K562 (cell line): Measurements from ENCODE around the gene PRLH.

ENCODE experiments used
- BRCA1 ChIP-seq, 2 experiments: fragments of 450-650 bp in 1 of 2; sonication (generic) in 1 of 2; formaldehyde crosslinking in 1 of 2; IDR thresholded peaks; 2 replicates each; pipeline versions ENCODE4 v1.5.0 to v1.6.1; 2017 to 2020; ENCODE audit warnings: mild to moderate bottlenecking in 1 of 2, missing genetic modification reagents in 1 of 2
- RFX5 ChIP-seq: IDR thresholded peaks from 2 replicates; pipeline ENCODE4 v1.6.1; 2011; ENCODE audit warnings: low read depth, mild to moderate bottlenecking, improper control_type of control experiment, low read length
- SMAD3 ChIP-seq: fragments of 450-650 bp; formaldehyde crosslinking; conservative IDR thresholded peaks from 2 replicates; pipeline ENCODE4 v1.4.0; 2020; ENCODE audit warnings: mild to moderate bottlenecking
- SRF ChIP-seq, 2 experiments: fragments of 250-450, 450-650 bp in 1 of 2; sonication (Bioruptor Pico) in 1 of 2; sonication (generic) in 1 of 2; formaldehyde crosslinking; IDR thresholded peaks; 2 replicates each; pipeline versions ENCODE4 v1.5.0 to v1.5.1; 2020 to 2022; ENCODE audit warnings: mild to moderate bottlenecking in 1 of 2, missing genetic modification reagents in 1 of 2
- XRCC4 ChIP-seq: IDR thresholded peaks from one replicate; pipeline ENCODE4 v1.6.1; 2011; ENCODE audit not compliant: insufficient read depth, insufficient read length; ENCODE audit errors: extremely low read depth
- ZFP36 ChIP-seq: fragments of 150-350 bp; IDR thresholded peaks from 2 replicates; pipeline ENCODE4 v1.6.1; 2018; ENCODE audit warnings: low read length, low read depth; ENCODE audit not compliant: partially characterized antibody
- ZNF3 ChIP-seq: fragments of 250-450 bp; sonication (Bioruptor Pico); IDR thresholded peaks from 2 replicates; pipeline ENCODE4 v1.5.0; 2021; ENCODE audit warnings: mild to moderate bottlenecking, moderate library complexity
- TF ChIP-seq, protein P1 (sequence below), 3 experiments: IDR thresholded peaks in 2 of 3; conservative IDR thresholded peaks in 1 of 3; 2 replicates each; pipeline ENCODE4 v1.5.1; 2011 to 2012; ENCODE audit warnings: low read length in 3 of 3, mild to moderate bottlenecking in 3 of 3, control low read depth in 2 of 3, improper control_type of control experiment in 1 of 3, inconsistent platforms in 1 of 3, low read depth in 1 of 3, mixed read lengths in 1 of 3, moderate library complexity in 1 of 3; ENCODE audit not compliant: insufficient read depth in 2 of 3
- TF ChIP-seq, protein P2 (sequence below): sonication (generic); formaldehyde crosslinking; IDR thresholded peaks from 2 replicates; pipeline ENCODE4 v1.8.0; 2022; ENCODE audit warnings: missing genetic modification reagents, mild to moderate bottlenecking, moderate library complexity, borderline replicate concordance

DNA sequence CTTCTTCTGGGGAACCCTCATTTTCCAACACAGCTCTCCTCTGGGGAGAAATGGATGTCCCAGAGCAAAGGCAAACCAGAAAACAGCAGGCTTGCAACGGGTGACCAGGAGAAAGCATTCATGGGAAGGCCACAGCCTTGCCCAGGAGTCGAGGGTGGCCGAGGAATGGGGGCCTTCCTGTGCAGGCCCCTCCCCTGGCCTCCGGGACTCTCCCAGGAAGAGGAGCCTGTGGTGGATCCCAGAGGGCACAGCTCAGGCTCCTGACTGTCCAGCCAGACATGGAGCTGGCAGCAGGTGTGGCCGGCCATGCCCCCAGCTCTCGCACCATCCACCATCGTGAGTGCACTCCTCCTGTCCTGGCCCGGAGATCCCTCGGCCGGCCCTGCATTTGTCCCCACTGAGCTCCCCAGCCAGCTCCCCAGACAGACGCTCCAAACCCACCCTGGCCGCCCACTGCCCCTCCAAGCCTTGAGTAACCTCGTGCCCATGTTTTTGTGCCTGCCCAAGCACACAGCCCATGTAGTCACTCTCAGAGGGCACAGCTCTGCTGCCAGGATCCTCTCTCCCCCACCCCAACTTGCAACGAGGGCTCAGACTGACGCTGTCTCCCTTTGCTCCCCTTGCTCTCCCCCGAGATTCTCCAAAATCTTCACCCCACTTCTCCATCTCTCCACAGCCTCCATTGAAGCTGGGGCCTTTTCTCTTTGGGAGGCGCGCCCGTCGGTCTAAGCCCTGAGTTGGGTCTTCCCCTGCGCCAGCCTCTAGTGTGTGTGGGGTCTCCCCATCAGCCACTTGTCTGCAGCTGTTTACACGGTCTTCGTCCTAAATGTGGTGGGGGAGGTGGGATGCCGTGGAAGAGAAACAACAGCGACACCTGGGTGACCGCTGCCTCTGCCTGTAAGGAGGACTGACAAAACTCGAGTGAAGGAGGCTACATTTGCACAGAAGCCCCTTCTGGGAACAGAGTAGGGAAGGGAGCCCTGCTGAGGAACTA lies 9.8 kb downstream of the PRLH start:
- TF ChIP-seq SRF (CRISPR knock-in tag; IDR thresholded peaks at IDR 0.05) (no peak), XRCC4 (no peak), BRCA1 (IDR thresholded peaks at IDR 0.05) (no peak), BRCA1 (CRISPR knock-in tag; IDR thresholded peaks at IDR 0.05) (no peak), SMAD3 (CRISPR knock-in tag) (no peak), ZNF3 (no peak), ZFP36 (no peak), RFX5 (no peak)
- TF ChIP-seq, protein P1, sequence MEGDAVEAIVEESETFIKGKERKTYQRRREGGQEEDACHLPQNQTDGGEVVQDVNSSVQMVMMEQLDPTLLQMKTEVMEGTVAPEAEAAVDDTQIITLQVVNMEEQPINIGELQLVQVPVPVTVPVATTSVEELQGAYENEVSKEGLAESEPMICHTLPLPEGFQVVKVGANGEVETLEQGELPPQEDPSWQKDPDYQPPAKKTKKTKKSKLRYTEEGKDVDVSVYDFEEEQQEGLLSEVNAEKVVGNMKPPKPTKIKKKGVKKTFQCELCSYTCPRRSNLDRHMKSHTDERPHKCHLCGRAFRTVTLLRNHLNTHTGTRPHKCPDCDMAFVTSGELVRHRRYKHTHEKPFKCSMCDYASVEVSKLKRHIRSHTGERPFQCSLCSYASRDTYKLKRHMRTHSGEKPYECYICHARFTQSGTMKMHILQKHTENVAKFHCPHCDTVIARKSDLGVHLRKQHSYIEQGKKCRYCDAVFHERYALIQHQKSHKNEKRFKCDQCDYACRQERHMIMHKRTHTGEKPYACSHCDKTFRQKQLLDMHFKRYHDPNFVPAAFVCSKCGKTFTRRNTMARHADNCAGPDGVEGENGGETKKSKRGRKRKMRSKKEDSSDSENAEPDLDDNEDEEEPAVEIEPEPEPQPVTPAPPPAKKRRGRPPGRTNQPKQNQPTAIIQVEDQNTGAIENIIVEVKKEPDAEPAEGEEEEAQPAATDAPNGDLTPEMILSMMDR (IDR thresholded peaks at IDR 0.05 in 2 of 3, conservative IDR thresholded peaks at IDR 0.05 in 1 of 3; ENCODE audit: insufficient read depth in 2 of 3, low read depth in 1 of 3, low read length in 3 of 3): no peak
- TF ChIP-seq, protein P2, sequence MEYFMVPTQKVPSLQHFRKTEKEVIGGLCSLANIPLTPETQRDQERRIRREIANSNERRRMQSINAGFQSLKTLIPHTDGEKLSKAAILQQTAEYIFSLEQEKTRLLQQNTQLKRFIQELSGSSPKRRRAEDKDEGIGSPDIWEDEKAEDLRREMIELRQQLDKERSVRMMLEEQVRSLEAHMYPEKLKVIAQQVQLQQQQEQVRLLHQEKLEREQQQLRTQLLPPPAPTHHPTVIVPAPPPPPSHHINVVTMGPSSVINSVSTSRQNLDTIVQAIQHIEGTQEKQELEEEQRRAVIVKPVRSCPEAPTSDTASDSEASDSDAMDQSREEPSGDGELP (CRISPR knock-in tag): no peak
